ENCODE results near the gene VTI1A. TPM values are rescaled to one million over a fixed set of nuclear protein-coding genes. Genes with fewer than 3 reads are reported as not detected.

VTI1A gene
- total and polyA plus RNA-seq, 2 of the 13 experiments (the other 11 are each of a cell fraction or from before 2014, with no cell fraction given) = 11.7 to 32.7 TPM

- no peak for TF ChIP-seq ZBTB2 (CRISPR knock-in tag; IDR thresholded peaks at IDR 0.05; ENCODE audit: low read depth)
- no peak for TF ChIP-seq ZNF430 (CRISPR knock-in tag; IDR thresholded peaks at IDR 0.05)
- TF ChIP-seq ZBTB3 (CRISPR knock-in tag; IDR thresholded peaks at IDR 0.05; ENCODE audit: borderline replicate concordance, low read depth) = no peak
- TF ChIP-seq ZNF644 (CRISPR knock-in tag; IDR thresholded peaks at IDR 0.05; ENCODE audit: low read depth) = no peak
These were observed 197.2 kb downstream of the VTI1A start (continued) for GRCh38 chr10:112644265-112644645.

- ChIA-PET CTCF (ENCODE audit: low intra/inter-chr PET ratio, low total read pairs) (no interaction called here), POLR2A (no interaction called here)
- H3K79me2 ChIP-seq (ENCODE audit: insufficient read depth, low read length) = no peaks in the 10 kb centered on the region
- no peak overlapping the region for H3K4me2 ChIP-seq (ENCODE audit: low read depth, low read length)
- no peak for FAIRE-seq
- 95% methylated on average over 4 of the region's 4 CpGs for WGBS (ENCODE audit: low lambda C conversion rate)
- H3K27ac ChIP-seq (ENCODE audit: extremely low read length, insufficient read depth, low read length) = no peak overlapping the region
- in situ Hi-C loops (cut with HindIII; ENCODE audit: extremely low pct_ligation_motif_present, low pct_unique_long_range_greater_than_20kb) = no loop called here
- no peak for DNase-seq (ENCODE audit: low spot score)
- no peaks in the 10 kb centered on the region for H4K20me1 ChIP-seq (ENCODE audit: insufficient read depth, low read length)
- no peaks in the 10 kb centered on the region for H3K36me3 ChIP-seq (replicated peaks in 1 of 2; ENCODE audit: control insufficient read depth in 1 of 2, insufficient read depth in 2 of 2, low read length in 2 of 2)
- H3K4me1 ChIP-seq (ENCODE audit: insufficient read depth, low read length) = peaks cover 29% of the 10 kb centered on the region
- no peak overlapping the region for H3K9ac ChIP-seq (ENCODE audit: insufficient read depth, low read depth, low read length)
- no peaks in the 10 kb centered on the region for H3K9me3 ChIP-seq (ENCODE audit: low read length)
- H3K4me3 ChIP-seq (replicated peaks in 1 of 3; ENCODE audit: insufficient read depth in 1 of 3, low read depth in 2 of 3, low read length in 3 of 3) = no peak overlapping the region
- H2AFZ ChIP-seq (ENCODE audit: low read length) = no peak overlapping the region
- no peak for ATAC-seq
- intact Hi-C loops (cut with micrococcal nuclease; ENCODE audit: unreplicated experiment) = no loop called here
- no peaks in the 10 kb centered on the region for H3K27me3 ChIP-seq (ENCODE audit: control insufficient read depth in 1 of 2, insufficient read depth in 2 of 2, low read length in 2 of 2)
- BruUV-seq (replicated peaks) = no TSS peak
- no peak for TF ChIP-seq HBP1 (CRISPR knock-in tag; IDR thresholded peaks at IDR 0.05; ENCODE audit: low read depth)
- no peak for TF ChIP-seq ZFP36L2 (CRISPR knock-in tag; IDR thresholded peaks at IDR 0.05)
- no peak for TF ChIP-seq GRHL1 (CRISPR knock-in tag; conservative IDR thresholded peaks at IDR 0.05)
- TF ChIP-seq NFYC (CRISPR knock-in tag; IDR thresholded peaks at IDR 0.05) = no peak
- no peak for TF ChIP-seq KLF9 (CRISPR knock-in tag; IDR thresholded peaks at IDR 0.05; ENCODE audit: low read depth)
- no peak for TF ChIP-seq KMT2B (CRISPR knock-in tag; IDR thresholded peaks at IDR 0.05)
- no peak for TF ChIP-seq MAFG (CRISPR knock-in tag; IDR thresholded peaks at IDR 0.05)
- no peak for TF ChIP-seq ZNF282 (IDR thresholded peaks at IDR 0.05; ENCODE audit: partially characterized antibody)
- TF ChIP-seq CEBPZ (IDR thresholded peaks at IDR 0.05; ENCODE audit: low read length) = no peak
- no peak for TF ChIP-seq CHCHD3 (CRISPR knock-in tag; IDR thresholded peaks at IDR 0.05)
These were observed 202.2 kb downstream of the VTI1A start for GRCh38 chr10:112649006-112649821.

Data from HepG2 (cell line).